Progenitor cell of endocrine pancreas (in vitro differentiated cells): ENCODE data around the gene ZSWIM4. TPM values are rescaled to one million over a fixed set of nuclear protein-coding genes. Genes with fewer than 3 reads are reported as not detected.

Source experiments
- DNase-seq: peaks from one replicate; pipeline ENCODE4 v3.0.0; 2021; ENCODE audit warnings: low spot score; ENCODE audit not compliant: unreplicated experiment
- H3K27ac Mint-ChIP-seq: 2 replicates; pipeline ENCODE4 v1.8.0; 2021; ENCODE audit warnings: mild to moderate bottlenecking, moderate library complexity, mixed read lengths
- H3K27me3 Mint-ChIP-seq: 2 replicates; pipeline ENCODE4 v1.8.0; 2021; ENCODE audit warnings: mixed read lengths
- H3K36me3 Mint-ChIP-seq: 2 replicates; pipeline ENCODE4 v1.8.0; 2022; ENCODE audit warnings: mixed read lengths; ENCODE audit not compliant: insufficient read depth
- H3K4me1 Mint-ChIP-seq: 2 replicates; pipeline ENCODE4 v1.8.0; 2021; ENCODE audit warnings: low read depth, mixed read lengths
- H3K4me3 Mint-ChIP-seq: 2 replicates; pipeline ENCODE4 v1.8.0; 2021; ENCODE audit warnings: low read depth, mild to moderate bottlenecking, moderate library complexity, mixed read lengths
- H3K9me3 Mint-ChIP-seq: 2 replicates; pipeline ENCODE4 v1.8.0; 2021; ENCODE audit warnings: low read depth, mixed read lengths
- total RNA-seq: library from RNA; stranded (reverse); gene quantifications from 2 replicates; pipeline ENCODE4 v1.2.1, GENCODE V29; 2021
- TF ChIP-seq, protein P1 (sequence below): fragments of 200-600 bp; sonication (generic); IDR thresholded peaks from one replicate; pipeline ENCODE4 v1.5.0; 2021; ENCODE audit warnings: antibody characterized with exemption, mild to moderate bottlenecking; ENCODE audit not compliant: unreplicated experiment

Gene ZSWIM4
- total RNA-seq, 1 donor from 2014 or later = 34.6 TPM

DNA sequence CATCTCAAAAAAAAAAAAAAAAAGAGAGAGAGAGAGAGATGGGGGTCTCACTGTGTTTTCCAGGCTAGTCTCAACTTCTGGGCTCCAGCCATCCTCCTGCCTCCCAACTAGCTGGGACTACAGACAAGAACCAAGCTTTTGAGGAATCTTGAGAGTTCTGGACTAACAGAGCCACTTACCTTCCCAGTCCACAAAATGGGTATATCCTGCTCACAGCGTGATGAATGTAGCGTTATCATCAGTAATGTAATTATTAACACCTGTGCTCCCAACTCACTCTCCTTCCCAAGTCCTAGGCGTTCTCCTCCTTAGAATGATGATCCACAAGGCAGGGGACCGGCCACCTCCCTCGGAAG, 77.1 kb downstream of the ZSWIM4 start:
- Mint-ChIP-seq H3K36me3 (peaks cover 2% of the 10 kb centered on the region), H3K9me3 (no peaks in the 10 kb centered on the region), H3K4me1 (peaks cover 5% of the 10 kb centered on the region), H3K27me3 (peaks cover 4% of the 10 kb centered on the region), H3K4me3 (peak overlapping the region; percentile 73), H3K27ac (peak overlapping the region; percentile 37)
- TF ChIP-seq, protein P1, sequence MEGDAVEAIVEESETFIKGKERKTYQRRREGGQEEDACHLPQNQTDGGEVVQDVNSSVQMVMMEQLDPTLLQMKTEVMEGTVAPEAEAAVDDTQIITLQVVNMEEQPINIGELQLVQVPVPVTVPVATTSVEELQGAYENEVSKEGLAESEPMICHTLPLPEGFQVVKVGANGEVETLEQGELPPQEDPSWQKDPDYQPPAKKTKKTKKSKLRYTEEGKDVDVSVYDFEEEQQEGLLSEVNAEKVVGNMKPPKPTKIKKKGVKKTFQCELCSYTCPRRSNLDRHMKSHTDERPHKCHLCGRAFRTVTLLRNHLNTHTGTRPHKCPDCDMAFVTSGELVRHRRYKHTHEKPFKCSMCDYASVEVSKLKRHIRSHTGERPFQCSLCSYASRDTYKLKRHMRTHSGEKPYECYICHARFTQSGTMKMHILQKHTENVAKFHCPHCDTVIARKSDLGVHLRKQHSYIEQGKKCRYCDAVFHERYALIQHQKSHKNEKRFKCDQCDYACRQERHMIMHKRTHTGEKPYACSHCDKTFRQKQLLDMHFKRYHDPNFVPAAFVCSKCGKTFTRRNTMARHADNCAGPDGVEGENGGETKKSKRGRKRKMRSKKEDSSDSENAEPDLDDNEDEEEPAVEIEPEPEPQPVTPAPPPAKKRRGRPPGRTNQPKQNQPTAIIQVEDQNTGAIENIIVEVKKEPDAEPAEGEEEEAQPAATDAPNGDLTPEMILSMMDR = no peak
- DNase-seq = no peak

GRCh38 chr19:13872695-13873389, 77.6 kb downstream of the ZSWIM4 start:
- TF ChIP-seq, protein P1 = peak; percentile 26
- no peaks in the 10 kb centered on the region for H3K9me3 Mint-ChIP-seq
- H3K27me3 Mint-ChIP-seq = peaks cover 4% of the 10 kb centered on the region
- H3K4me1 Mint-ChIP-seq = peaks cover 5% of the 10 kb centered on the region
- peak overlapping the region; percentile 73 for H3K4me3 Mint-ChIP-seq
- H3K36me3 Mint-ChIP-seq = peaks cover 2% of the 10 kb centered on the region
- DNase-seq = no peak
- peak overlapping the region; percentile 37 for H3K27ac Mint-ChIP-seq

GRCh38 chr19:13873834-13874515, 78.7 kb downstream of the ZSWIM4 start:
- Mint-ChIP-seq H3K27me3 (peaks cover 4% of the 10 kb centered on the region), H3K4me1 (peaks cover 5% of the 10 kb centered on the region), H3K4me3 (peak overlapping the region; percentile 42), H3K27ac (peak overlapping the region; percentile 7), H3K36me3 (no peaks in the 10 kb centered on the region), H3K9me3 (no peaks in the 10 kb centered on the region)
- TF ChIP-seq, protein P1 = no peak
- DNase-seq = no peak

DNA sequence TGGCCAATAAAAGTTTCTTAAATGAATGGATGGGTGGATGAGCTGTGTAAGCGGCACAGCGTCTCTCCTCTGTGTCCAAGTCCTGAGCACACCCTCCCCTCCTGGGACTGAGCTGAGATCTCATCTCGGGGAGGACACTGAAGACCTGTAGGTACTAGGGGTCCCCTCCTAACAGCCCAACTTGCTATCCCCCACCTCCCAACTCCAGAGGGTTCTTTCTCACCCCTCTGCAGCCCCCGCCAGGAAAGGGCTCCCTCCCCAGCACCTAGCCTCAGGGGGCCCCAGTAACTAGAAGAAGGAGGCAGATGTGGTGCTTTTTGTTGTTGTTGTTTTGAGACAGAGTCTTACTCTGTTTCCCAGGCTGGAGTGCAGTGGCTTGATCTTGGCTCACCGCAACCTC, 80.6 kb downstream of the ZSWIM4 start:
- Mint-ChIP-seq H3K27me3 (peaks cover 4% of the 10 kb centered on the region), H3K27ac (no peak overlapping the region), H3K36me3 (no peaks in the 10 kb centered on the region), H3K4me3 (no peak overlapping the region), H3K4me1 (peaks cover 8% of the 10 kb centered on the region), H3K9me3 (no peaks in the 10 kb centered on the region)
- TF ChIP-seq, protein P1 = no peak
- DNase-seq = no peak

- Mint-ChIP-seq H3K36me3 (no peaks in the 10 kb centered on the region), H3K4me3 (no peak within 1 kb of the TSS), H3K4me1 (peaks cover 5% of the 10 kb centered on the region), H3K27ac (no peak within 1 kb of the TSS), H3K27me3 (peaks cover 4% of the 10 kb centered on the region), H3K9me3 (no peaks in the 10 kb centered on the region)
- DNase-seq = no peak
- TF ChIP-seq, protein P1 = no peak
Observed at GRCh38 chr19:13876834-13877233, 81.6 kb downstream of the ZSWIM4 start, which contains the start of gene NANOS3. TSS of gene NANOS3 (plus strand) at chr19:13877134. CDS start at chr19:13877249, 115 bp downstream.
